ENCODE measurements around the gene CRTC2. TPM values are rescaled to one million over a fixed set of nuclear protein-coding genes. Genes with fewer than 3 reads are reported as not detected.

Gene CRTC2
- total RNA-seq, 1 experiment from 2014 or later = 40.8 TPM

GRCh38 chr1:153932156-153933131 lies 26.0 kb downstream of the CRTC2 start:
- TF ChIP-seq EZH2 (IDR thresholded peaks at IDR 0.05; ENCODE audit: borderline replicate concordance, low read depth, low read length, poor library complexity, severe bottlenecking) = no peak
- TF ChIP-seq CTCF (conservative IDR thresholded peaks at IDR 0.05; ENCODE audit: low read depth, low read length) = no peak
- Histone ChIP-seq H3K36me3 (ENCODE audit: insufficient read depth, low read length, poor library complexity, severe bottlenecking) (peaks cover 16% of the 10 kb centered on the region), H3K9me3 (ENCODE audit: low read depth, low read length, poor library complexity, severe bottlenecking) (no peaks in the 10 kb centered on the region), H3K4me3 (ENCODE audit: low read depth, low read length, poor library complexity, severe bottlenecking) (no peak overlapping the region), H3K27ac (ENCODE audit: low read depth, low read length, poor library complexity, severe bottlenecking) (no peak overlapping the region), H3K4me1 (ENCODE audit: insufficient read depth, low read length, poor library complexity, severe bottlenecking) (peaks cover 15% of the 10 kb centered on the region), H3K27me3 (replicated peaks; ENCODE audit: insufficient read depth, low read depth, low read length, poor library complexity) (no peaks in the 10 kb centered on the region)
- CTCF ChIA-PET = no interaction called here
- no peak for DNase-seq (ENCODE audit: low spot score)
- POLR2A ChIA-PET (ENCODE audit: low non-redundant PET) = no interaction called here
- intact Hi-C loops (cut with micrococcal nuclease; ENCODE audit: unreplicated experiment) = no loop called here
- no TSS peak for BruUV-seq (replicated peaks)

- CTCF ChIA-PET = interaction anchor here (2.2 kb wide), 1 partner anchor 16 kb away, joined by 14 read pairs; the partner anchor contains the start of gene DENND4B
- intact Hi-C loops (cut with micrococcal nuclease; ENCODE audit: unreplicated experiment) = no loop called here
- POLR2A ChIA-PET (ENCODE audit: low non-redundant PET) = no interaction called here
- TF ChIP-seq CTCF (conservative IDR thresholded peaks at IDR 0.05; ENCODE audit: low read depth, low read length) (no peak), EZH2 (IDR thresholded peaks at IDR 0.05; ENCODE audit: borderline replicate concordance, low read depth, low read length, poor library complexity, severe bottlenecking) (no peak)
- H3K4me1 ChIP-seq (ENCODE audit: insufficient read depth, low read length, poor library complexity, severe bottlenecking) = peaks cover 15% of the 10 kb centered on the region
- H3K36me3 ChIP-seq (ENCODE audit: insufficient read depth, low read length, poor library complexity, severe bottlenecking) = peaks cover 7% of the 10 kb centered on the region
- BruUV-seq (replicated peaks) = no TSS peak
- H3K27me3 ChIP-seq (replicated peaks; ENCODE audit: insufficient read depth, low read depth, low read length, poor library complexity) = no peaks in the 10 kb centered on the region
- H3K4me3 ChIP-seq (ENCODE audit: low read depth, low read length, poor library complexity, severe bottlenecking) = no peak overlapping the region
- H3K9me3 ChIP-seq (ENCODE audit: low read depth, low read length, poor library complexity, severe bottlenecking) = no peaks in the 10 kb centered on the region
- no peak overlapping the region for H3K27ac ChIP-seq (ENCODE audit: low read depth, low read length, poor library complexity, severe bottlenecking)
- DNase-seq (ENCODE audit: low spot score) = no peak
Measured at GRCh38 chr1:153929981-153930948, 28.1 kb downstream of the CRTC2 start.

- TF ChIP-seq CTCF (conservative IDR thresholded peaks at IDR 0.05; ENCODE audit: low read depth, low read length) (no peak), EZH2 (IDR thresholded peaks at IDR 0.05; ENCODE audit: borderline replicate concordance, low read depth, low read length, poor library complexity, severe bottlenecking) (no peak)
- no TSS peak for BruUV-seq (replicated peaks)
- H3K4me1 ChIP-seq (ENCODE audit: insufficient read depth, low read length, poor library complexity, severe bottlenecking) = peaks cover 15% of the 10 kb centered on the region
- POLR2A ChIA-PET (ENCODE audit: low non-redundant PET) = no interaction called here
- CTCF ChIA-PET = interaction anchor here (2.2 kb wide), 1 partner anchor 17 kb away, joined by 14 read pairs; the partner anchor contains the start of gene DENND4B
- H3K36me3 ChIP-seq (ENCODE audit: insufficient read depth, low read length, poor library complexity, severe bottlenecking) = peaks cover 7% of the 10 kb centered on the region
- H3K27me3 ChIP-seq (replicated peaks; ENCODE audit: insufficient read depth, low read depth, low read length, poor library complexity) = no peaks in the 10 kb centered on the region
- no peaks in the 10 kb centered on the region for H3K9me3 ChIP-seq (ENCODE audit: low read depth, low read length, poor library complexity, severe bottlenecking)
- peak overlapping the region; percentile 54 for H3K27ac ChIP-seq (ENCODE audit: low read depth, low read length, poor library complexity, severe bottlenecking)
- no peak overlapping the region for H3K4me3 ChIP-seq (ENCODE audit: low read depth, low read length, poor library complexity, severe bottlenecking)
- intact Hi-C loops (cut with micrococcal nuclease; ENCODE audit: unreplicated experiment) = no loop called here
- no peak for DNase-seq (ENCODE audit: low spot score)
Measured at GRCh38 chr1:153929426-153929825, 29.0 kb downstream of the CRTC2 start.
